ENCODE data around the gene PRF1. TPM values are rescaled to one million over a fixed set of nuclear protein-coding genes. Genes with fewer than 3 reads are reported as not detected.
"Not testable (repeated sequence)": the region's sequence is repeated elsewhere in the genome, so short reads cannot be mapped to it uniquely, and the experiment has no call there.

The PRF1 gene
- total RNA-seq = not detected in 2 replicates

GRCh38 chr10:70602665-70603448 lies at the start of gene PRF1:
Gene PRF1 (minus strand): TSS chr10:70602741. CDS start chr10:70600902, 1,839 bp downstream.
- no peak for DNase-seq (ENCODE audit: low read depth in 2 of 2)

- no peak for DNase-seq (ENCODE audit: low read depth in 2 of 2)
These were observed 49.1 kb upstream of the PRF1 start for GRCh38 chr10:70651661-70652060.

GRCh38 chr10:70650718-70651117 lies 48.2 kb upstream of the PRF1 start:
- DNase-seq (ENCODE audit: low read depth in 2 of 2) = no peak

GRCh38 chr10:70650104-70650503 lies 47.6 kb upstream of the PRF1 start:
- DNase-seq (ENCODE audit: low read depth in 2 of 2) = no peak

GRCh38 chr10:70649526-70649925 lies 47.0 kb upstream of the PRF1 start:
- peak in 1 of 2 donors; percentile 48 for DNase-seq (ENCODE audit: low read depth in 2 of 2)

- DNase-seq (ENCODE audit: low read depth in 2 of 2) = no peak
These were observed 45.9 kb upstream of the PRF1 start for GRCh38 chr10:70648427-70648826.

- no peak for DNase-seq (ENCODE audit: low read depth in 2 of 2)
These were observed 44.5 kb upstream of the PRF1 start for GRCh38 chr10:70647086-70647485.

GRCh38 chr10:70644959-70645358 lies 42.4 kb upstream of the PRF1 start:
- DNase-seq (ENCODE audit: low read depth in 2 of 2) = not testable (repeated sequence)

GRCh38 chr10:70643272-70643671 lies 40.7 kb upstream of the PRF1 start:
- DNase-seq (ENCODE audit: low read depth in 2 of 2) = not testable (repeated sequence)

GRCh38 chr10:70639640-70640383 lies 37.3 kb upstream of the PRF1 start:
- DNase-seq (ENCODE audit: low read depth in 2 of 2) = not testable (repeated sequence)

GRCh38 chr10:70634515-70634914 lies 32.0 kb upstream of the PRF1 start:
- not testable (repeated sequence) for DNase-seq (ENCODE audit: low read depth in 2 of 2)

GRCh38 chr10:70634011-70634410 lies 31.5 kb upstream of the PRF1 start:
- DNase-seq (ENCODE audit: low read depth in 2 of 2) = no peak

- DNase-seq (ENCODE audit: low read depth in 2 of 2) = not testable (repeated sequence)
These were observed 29.2 kb upstream of the PRF1 start for GRCh38 chr10:70631735-70632134.

- no peak for DNase-seq (ENCODE audit: low read depth in 2 of 2)
These were observed 26.8 kb upstream of the PRF1 start for GRCh38 chr10:70629338-70629737.

GRCh38 chr10:70626056-70626455 lies 23.5 kb upstream of the PRF1 start:
- no peak for DNase-seq (ENCODE audit: low read depth in 2 of 2)

- no peak for DNase-seq (ENCODE audit: low read depth in 2 of 2)
These were observed 20.7 kb upstream of the PRF1 start for GRCh38 chr10:70622981-70623844.

- no peak for DNase-seq (ENCODE audit: low read depth in 2 of 2)
These were observed 20.0 kb upstream of the PRF1 start for GRCh38 chr10:70622541-70622940.

- no peak for DNase-seq (ENCODE audit: low read depth in 2 of 2)
These were observed 19.1 kb upstream of the PRF1 start for GRCh38 chr10:70621503-70622078.

- DNase-seq (ENCODE audit: low read depth in 2 of 2) = no peak
These were observed 17.4 kb upstream of the PRF1 start for GRCh38 chr10:70620020-70620289.

- peak in 1 of 2 donors; percentile 42 for DNase-seq (ENCODE audit: low read depth in 2 of 2)
These were observed 16.9 kb upstream of the PRF1 start for GRCh38 chr10:70619271-70620019.

- DNase-seq (ENCODE audit: low read depth in 2 of 2) = no peak
These were observed 16.1 kb upstream of the PRF1 start for GRCh38 chr10:70618663-70619062.
